A204.1 (cell line): ENCODE results near the gene TTLL11.
"Not testable (repeated sequence)": the region's sequence is repeated elsewhere in the genome, so short reads cannot be mapped to it uniquely, and the experiment has no call there.

Source experiments
- FAIRE-seq: peaks from 2 replicates; lab custom pipeline; 2012; peaks lifted over from hg19 to GRCh38; lab: Jason Lieb, UNC

TTLL11 gene

DNA sequence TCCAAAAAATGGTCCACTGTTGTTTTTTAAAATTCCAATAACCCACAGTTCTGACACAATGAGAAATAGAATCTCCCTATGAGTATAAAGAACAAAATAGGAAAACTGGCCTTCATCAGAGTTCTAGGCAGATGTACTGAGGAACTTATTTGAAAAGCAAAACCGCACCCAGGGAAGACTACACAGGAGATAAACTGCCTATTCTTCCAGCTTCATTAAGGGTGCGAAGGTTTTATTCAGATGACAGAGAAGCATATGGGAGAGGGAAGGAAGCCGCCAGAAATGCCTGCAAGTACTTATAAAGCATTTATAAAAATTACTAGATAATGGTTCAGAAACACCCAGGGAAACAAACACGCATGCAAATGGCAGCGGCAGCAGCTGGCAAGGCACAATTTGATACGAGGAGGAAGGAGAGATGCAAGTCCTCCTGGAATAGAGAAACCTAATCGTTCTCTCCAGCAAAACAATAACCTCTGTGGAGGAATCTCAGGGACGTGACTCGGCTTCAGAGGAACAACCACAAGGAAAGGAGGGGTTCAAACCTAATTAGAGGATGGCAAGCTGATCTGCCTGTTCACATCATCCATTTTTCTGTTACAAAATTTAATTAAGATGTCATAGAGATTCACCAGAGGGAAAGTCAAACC is 9.0 kb downstream of the TTLL11 start:
- FAIRE-seq, result no peak

GRCh38 chr9:122080986-122081385 is 12.1 kb downstream of the TTLL11 start:
- no peak for FAIRE-seq

- FAIRE-seq, result no peak
Measured at GRCh38 chr9:122078557-122078956, 14.6 kb downstream of the TTLL11 start.

DNA sequence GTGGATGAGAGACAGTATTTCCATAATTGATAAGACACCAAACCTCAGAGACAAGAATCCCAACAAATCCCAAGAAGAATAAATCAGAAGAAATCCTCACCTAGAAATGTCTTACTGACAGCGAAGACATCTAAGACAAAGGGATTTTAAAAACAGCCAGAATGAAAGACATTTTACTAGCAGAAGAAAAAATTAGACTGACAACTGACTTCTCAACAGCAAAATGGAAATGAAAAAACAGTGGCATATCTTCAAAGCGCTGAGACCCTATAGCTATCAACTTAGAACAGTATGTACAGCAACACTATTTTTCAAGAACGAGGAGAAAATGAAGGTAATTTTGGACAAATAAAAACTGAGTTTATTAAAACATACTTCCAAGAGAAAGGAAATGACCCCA is 16.3 kb downstream of the TTLL11 start:
- no peak for FAIRE-seq

DNA sequence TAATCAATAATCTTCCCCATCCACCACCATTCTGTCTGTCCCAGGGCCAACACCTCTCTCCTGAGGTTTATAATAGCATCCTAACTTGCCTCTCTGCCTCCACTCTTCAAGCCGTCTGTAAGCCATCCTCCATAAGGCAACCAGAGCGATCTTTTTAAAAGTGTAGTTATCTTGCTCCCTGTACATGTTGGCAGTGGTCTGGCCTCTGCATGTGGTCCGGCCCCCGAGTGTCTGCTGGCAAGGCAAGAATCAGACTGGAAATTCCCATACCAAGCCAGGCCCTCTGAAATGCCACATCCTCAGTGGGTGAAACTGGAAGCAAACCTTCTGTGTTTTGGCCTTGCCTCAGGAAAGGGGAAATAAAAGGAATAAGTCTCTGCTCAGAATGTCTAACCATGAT is 17.0 kb downstream of the TTLL11 start:
- FAIRE-seq, result no peak

- no peak for FAIRE-seq
Measured at GRCh38 chr9:122075135-122076030, 17.7 kb downstream of the TTLL11 start.

- no peak for FAIRE-seq
Measured at GRCh38 chr9:122071715-122072114, 21.4 kb downstream of the TTLL11 start.

DNA sequence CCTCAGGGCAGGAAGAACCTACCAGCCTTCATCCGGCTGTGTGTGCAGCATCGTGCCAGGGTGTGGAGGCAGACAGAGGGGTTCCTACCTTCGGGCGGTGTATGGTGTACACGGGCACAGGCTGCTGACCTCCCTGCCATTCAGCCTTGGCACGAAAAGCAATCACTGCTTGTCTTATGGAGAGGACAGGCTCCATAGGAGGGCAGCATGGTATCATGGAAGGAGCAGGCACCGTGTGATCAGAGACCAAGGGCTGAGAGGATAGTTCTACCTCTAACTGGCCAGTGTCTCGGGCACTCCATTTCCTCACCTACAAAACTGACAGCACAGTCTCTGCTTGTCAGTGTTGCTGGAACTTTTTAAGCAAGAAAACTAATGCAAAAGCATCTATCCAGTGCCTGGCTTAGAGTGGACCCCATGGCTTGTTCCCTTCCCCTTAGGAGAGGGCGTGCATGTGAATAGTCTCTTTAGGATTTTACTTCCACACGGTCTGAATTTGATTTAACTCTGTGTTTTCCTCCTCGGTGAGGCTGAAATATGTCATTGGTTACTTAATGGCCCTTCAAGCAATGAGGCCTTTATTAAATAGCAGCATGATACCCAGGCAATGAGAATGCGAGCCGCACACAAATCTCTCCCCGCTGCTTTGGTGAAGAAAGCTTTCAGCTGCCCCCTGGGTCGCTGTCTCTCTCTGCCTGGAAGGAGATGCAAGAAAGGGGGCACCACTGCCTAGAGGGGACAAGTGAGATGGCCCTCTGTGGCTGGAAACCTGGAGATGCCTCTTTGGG is 22.2 kb downstream of the TTLL11 start:
- no peak for FAIRE-seq

DNA sequence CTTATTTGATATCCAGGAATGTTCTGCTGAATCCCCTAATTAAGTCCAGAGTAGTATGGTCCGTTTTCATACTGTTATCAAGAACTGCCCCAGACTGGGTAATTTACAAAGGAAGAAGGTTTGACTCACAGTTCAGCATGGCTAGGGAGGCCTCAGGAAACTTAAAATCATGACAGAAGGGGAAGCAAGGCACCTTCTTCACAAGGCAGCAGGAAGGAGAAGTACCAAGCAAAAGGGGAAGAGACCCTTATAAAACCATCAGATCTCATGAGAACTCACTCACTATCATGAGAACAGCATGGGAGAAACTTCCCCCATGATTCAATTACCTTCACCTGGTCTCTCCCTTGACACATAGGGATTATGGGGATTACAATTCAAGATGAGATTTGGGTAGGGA is 26.4 kb downstream of the TTLL11 start:
- not testable (repeated sequence) for FAIRE-seq

GRCh38 chr9:122065923-122066629 is 27.0 kb downstream of the TTLL11 start:
- FAIRE-seq, result no peak

GRCh38 chr9:122060481-122060880 is 32.6 kb downstream of the TTLL11 start:
- no peak for FAIRE-seq

DNA sequence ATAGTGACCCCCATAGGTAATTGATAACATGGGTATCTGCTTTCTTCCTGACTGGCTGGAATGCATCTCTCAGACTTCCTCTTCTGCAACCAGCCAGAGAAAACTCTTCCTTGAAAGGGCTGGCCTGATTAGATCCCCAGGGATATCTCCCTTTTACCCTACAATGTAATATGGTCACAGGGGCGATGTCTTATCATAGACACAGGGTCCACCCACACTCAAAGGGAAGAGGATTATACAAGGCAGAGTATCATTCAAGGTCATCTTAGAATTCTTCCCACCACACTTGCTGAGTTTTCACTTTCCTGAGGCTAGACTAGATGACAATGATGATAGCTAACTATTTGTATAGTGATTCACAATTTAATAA is 33.2 kb downstream of the TTLL11 start:
- FAIRE-seq, result no peak

DNA sequence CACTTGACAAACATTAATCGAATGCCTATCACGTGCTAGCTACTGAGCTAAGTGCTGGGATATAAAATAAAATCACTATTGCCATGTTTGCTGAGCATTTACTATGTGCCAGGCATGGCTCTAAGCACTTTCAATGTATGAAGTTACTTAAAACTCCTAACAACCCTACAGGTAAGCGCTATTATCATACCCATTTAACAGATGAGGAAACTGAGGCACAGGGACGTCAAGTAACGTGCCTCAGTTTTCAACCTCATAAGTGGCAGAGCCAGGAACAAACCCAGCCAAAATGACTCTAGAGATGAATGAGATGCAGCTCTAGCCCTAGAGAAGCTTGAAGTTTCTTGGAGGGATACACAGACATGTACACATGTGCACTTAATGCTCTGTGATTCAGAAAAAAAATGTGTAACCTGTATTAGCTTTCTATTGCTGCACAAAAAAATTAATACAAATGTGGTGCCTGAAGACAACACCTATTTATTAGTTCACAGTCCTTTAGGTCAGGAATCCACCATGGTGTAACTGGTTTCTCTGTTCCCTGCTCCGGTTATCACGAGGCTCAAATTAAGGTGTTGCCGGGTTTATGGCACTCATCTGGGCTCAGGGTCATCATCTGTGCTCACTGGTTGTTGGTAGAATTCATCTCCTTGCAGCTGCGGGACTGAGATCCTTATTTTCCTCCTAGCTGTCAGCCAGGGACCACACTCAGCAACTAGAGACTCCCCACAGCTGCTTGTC is 33.7 kb downstream of the TTLL11 start:
- no peak for FAIRE-seq

GRCh38 chr9:122058709-122059108 is 34.4 kb downstream of the TTLL11 start:
- no peak for FAIRE-seq

DNA sequence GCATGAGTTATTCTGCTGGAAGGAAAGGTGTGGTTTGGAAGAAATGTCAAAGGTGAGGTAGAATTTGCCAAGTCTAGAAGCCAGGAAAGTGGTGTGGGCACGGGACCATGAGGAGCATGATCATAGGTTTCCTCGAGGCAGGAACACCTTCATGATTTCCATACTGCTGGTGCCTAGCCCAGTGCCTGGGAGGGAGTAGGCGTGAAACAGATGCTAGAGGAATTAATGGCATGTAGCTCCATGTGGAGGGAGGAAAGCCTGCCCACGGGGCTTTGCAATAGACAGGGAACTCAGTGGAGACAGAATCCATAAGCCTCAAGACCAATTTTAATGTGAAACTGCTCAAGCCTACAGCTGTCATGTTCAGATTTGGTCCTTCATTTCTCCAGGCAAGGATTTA is 35.1 kb downstream of the TTLL11 start:
- no peak for FAIRE-seq

DNA sequence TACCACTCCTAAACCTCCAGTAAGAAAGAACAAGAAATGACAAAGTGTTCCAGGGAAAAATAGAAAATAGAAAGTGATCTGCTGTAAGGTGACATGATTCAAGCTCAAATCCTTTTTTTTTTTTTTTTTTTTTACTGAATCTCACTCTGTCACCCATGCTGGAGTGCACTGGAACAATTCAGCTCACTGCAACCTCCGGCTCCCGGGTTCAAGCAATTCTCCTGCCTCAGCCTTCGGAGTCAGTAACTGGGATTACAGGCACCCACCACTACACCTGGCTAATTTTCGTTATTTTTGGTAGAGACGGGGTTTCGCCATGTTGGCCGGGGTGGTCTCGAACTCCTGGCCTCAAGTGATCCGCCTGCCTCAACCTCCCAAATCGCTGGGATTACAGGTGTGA is 35.9 kb downstream of the TTLL11 start:
- no peak for FAIRE-seq

DNA sequence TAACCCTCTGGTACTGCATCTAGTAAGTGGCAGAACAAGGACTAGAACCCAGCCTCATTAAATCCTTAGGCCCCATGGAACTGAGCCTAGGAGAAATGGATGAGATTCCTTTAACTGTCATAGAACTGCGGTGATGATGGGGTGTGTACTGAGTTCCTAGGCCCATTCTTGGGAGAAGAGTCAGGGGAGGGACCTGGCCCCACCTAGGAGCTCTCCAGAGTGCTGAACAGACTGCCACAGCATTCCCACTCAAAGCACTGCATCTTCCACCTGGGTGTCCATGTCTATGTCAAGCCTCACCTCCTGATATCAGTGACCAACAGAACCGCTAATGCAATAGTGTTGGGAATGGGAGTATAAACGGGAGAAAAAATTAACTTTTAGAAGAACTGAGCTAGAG is 36.6 kb downstream of the TTLL11 start:
- FAIRE-seq, result no peak

- no peak for FAIRE-seq
Measured at GRCh38 chr9:122055701-122056100, 37.4 kb downstream of the TTLL11 start.

DNA sequence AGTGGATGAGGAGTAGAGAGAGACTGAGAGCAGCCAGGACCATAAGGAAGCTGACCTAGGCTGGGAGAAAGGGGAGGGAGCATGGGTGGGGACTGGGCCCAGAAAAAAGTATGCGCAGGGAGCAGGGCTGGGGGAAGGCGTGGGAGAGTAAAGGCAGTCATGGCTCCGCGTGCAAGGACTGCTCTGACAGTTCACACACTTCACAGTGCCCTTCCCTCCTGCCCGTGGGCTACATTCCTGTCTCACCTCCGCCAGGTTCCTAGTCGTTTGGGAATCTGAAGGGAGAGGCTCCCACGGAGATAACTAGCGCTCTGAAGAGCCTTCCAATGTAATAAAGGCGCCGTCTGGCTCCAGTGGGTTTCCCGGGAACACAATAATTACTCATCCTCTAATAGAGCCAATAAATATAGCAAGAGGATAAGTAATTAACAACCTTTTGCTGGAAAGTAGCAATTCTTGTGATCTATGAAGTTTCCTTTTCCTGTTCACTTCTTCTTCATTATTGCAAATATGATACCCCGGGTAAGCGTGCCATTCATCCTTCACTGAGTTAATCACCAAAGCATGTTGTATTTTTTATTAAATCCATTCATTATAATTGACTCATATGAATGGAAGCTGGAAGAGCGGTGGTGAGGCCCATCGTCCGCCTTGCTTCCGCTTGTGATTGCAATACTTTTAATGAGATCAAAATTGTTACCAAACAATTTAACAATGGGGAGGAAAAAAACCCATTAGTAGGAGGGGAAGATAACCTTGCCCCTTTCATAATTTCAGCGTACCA is 39.3 kb downstream of the TTLL11 start:
- no peak for FAIRE-seq

DNA sequence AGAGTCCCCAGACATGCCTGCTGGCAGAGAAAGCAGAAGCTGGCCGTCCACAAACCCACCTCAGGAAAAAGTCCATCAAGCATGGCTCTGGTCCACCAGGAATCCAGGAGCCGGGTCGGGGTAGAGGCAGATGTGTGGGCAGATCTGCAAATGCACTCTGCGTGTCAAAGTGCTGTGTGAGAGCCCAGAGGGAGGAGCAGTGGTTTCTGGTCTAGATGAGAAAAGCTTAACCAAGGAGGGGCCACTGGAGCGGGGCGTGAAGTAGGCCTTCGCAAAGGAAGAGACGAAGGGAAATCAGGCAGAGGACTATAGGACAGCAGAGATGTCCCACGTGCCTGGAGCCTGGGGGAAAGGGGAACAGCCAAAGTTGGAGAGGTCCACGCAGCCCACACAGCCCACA is 40.0 kb downstream of the TTLL11 start:
- no peak for FAIRE-seq
